ENCODE data around the gene BBS9.
"Not testable (repeated sequence)": the region's sequence is repeated elsewhere in the genome, so short reads cannot be mapped to it uniquely, and the experiment has no call there.

DNA sequence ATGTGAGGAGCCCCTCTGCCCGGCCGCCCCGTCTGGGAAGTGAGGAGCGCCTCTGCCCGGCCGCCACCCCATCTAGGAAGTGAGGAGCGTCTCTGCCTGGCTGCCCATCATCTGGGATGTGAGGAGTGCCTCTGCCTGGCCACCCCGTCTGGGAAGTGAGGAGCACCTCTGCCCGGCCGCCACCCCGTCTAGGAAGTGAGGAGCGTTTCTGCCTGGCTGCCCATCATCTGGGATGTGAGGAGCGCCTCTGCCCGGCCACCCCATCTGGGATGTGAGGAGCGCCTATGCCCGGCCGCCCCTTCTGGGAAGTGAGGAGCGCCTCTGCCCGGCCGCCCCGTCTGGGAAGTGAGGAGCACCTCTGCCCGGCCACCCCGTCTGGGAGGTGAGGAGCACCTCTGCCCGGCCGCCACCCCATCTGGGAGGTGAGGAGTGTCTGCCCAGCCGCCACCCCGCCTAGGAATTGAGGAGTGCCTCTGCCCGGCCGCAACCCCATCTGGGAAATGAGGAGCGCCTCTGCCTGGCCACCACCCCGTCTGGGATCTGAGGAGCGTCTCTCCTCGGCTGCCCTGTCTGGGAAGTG lies 174.7 kb downstream of the BBS9 start:
- TF ChIP-seq, protein P1, sequence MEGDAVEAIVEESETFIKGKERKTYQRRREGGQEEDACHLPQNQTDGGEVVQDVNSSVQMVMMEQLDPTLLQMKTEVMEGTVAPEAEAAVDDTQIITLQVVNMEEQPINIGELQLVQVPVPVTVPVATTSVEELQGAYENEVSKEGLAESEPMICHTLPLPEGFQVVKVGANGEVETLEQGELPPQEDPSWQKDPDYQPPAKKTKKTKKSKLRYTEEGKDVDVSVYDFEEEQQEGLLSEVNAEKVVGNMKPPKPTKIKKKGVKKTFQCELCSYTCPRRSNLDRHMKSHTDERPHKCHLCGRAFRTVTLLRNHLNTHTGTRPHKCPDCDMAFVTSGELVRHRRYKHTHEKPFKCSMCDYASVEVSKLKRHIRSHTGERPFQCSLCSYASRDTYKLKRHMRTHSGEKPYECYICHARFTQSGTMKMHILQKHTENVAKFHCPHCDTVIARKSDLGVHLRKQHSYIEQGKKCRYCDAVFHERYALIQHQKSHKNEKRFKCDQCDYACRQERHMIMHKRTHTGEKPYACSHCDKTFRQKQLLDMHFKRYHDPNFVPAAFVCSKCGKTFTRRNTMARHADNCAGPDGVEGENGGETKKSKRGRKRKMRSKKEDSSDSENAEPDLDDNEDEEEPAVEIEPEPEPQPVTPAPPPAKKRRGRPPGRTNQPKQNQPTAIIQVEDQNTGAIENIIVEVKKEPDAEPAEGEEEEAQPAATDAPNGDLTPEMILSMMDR (IDR thresholded peaks at IDR 0.05; ENCODE audit: low read length) = not testable (repeated sequence)
- not testable (repeated sequence) for TF ChIP-seq EZH2 (optimal IDR thresholded peaks at IDR 0.05; ENCODE audit: low read depth, low read length)
